Ishikawa (cell line): ENCODE results near the gene LSMEM2.

Experiments used
- CEBPB ChIP-seq: IDR thresholded peaks from 2 replicates; pipeline ENCODE4 v1.6.1; 2012
- CREB1 ChIP-seq: IDR thresholded peaks from 2 replicates; pipeline ENCODE4 v1.6.1; 2012; ENCODE audit warnings: low read depth
- EGR1 ChIP-seq: IDR thresholded peaks from 2 replicates; pipeline ENCODE4 v1.6.1; 2012
- EP300 ChIP-seq: IDR thresholded peaks from 2 replicates; pipeline ENCODE4 v1.6.1; 2012; ENCODE audit warnings: borderline replicate concordance
- FOXM1 ChIP-seq: IDR thresholded peaks from 2 replicates; pipeline ENCODE4 v1.6.1; 2012; ENCODE audit warnings: low read depth, borderline replicate concordance
- NFIC ChIP-seq: IDR thresholded peaks from 2 replicates; pipeline ENCODE4 v1.6.1; 2012
- RAD21 ChIP-seq: IDR thresholded peaks from 2 replicates; pipeline ENCODE4 v1.6.1; 2012; ENCODE audit warnings: low read depth
- TAF1 ChIP-seq: IDR thresholded peaks from 2 replicates; pipeline ENCODE4 v1.6.1; 2012; ENCODE audit warnings: low read depth, mild to moderate bottlenecking
- TCF12 ChIP-seq: IDR thresholded peaks from 2 replicates; pipeline ENCODE4 v1.6.1; 2012; ENCODE audit warnings: low read depth
- TEAD4 ChIP-seq: IDR thresholded peaks from 2 replicates; pipeline ENCODE4 v1.6.1; 2012
- YY1 ChIP-seq: IDR thresholded peaks from 2 replicates; pipeline ENCODE4 v1.6.1; 2012; ENCODE audit warnings: low read depth
- ZBTB7A ChIP-seq: IDR thresholded peaks from 2 replicates; pipeline ENCODE4 v1.6.1; 2012; ENCODE audit warnings: low read depth
- TF ChIP-seq, protein P1 (sequence below): IDR thresholded peaks from 2 replicates; pipeline ENCODE4 v1.6.1; 2012
- TF ChIP-seq, protein P2 (sequence below): IDR thresholded peaks from 2 replicates; pipeline ENCODE4 v1.6.1; 2012; ENCODE audit warnings: low read depth, mild to moderate bottlenecking
- TF ChIP-seq, protein P3 (sequence below): IDR thresholded peaks from 2 replicates; pipeline ENCODE4 v1.6.1; 2012

Gene LSMEM2

DNA sequence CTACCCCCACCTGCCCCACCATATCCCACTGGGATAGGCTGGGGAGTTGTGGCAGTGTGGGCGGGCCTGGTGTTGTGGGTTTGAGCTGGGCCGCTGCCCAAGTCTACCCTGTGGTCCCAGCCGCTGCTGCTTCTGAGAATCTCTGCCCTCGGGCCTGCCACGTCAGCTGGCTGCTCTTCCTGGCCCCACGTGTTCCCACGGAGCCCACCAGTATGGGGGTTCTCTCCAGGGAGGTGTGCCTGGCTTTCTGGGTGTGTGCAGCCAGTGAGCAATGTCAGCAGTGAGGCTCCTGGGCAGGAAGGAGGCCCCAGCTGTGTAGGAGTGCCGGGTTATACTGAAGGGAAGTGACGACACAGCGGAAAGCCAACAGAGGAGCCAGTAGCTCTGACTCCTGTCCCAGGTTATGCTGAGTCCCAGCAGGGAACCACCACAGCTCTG, 32.4 kb upstream of the LSMEM2 start:
- TF ChIP-seq NFIC (no peak), CREB1 (no peak), RAD21 (no peak), EP300 (no peak), TCF12 (no peak), CEBPB (no peak), FOXM1 (no peak), YY1 (no peak), TAF1 (no peak), EGR1 (no peak), ZBTB7A (no peak), TEAD4 (no peak)
- TF ChIP-seq, protein P1, sequence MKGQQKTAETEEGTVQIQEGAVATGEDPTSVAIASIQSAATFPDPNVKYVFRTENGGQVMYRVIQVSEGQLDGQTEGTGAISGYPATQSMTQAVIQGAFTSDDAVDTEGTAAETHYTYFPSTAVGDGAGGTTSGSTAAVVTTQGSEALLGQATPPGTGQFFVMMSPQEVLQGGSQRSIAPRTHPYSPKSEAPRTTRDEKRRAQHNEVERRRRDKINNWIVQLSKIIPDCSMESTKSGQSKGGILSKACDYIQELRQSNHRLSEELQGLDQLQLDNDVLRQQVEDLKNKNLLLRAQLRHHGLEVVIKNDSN, result no peak
- TF ChIP-seq, protein P2, sequence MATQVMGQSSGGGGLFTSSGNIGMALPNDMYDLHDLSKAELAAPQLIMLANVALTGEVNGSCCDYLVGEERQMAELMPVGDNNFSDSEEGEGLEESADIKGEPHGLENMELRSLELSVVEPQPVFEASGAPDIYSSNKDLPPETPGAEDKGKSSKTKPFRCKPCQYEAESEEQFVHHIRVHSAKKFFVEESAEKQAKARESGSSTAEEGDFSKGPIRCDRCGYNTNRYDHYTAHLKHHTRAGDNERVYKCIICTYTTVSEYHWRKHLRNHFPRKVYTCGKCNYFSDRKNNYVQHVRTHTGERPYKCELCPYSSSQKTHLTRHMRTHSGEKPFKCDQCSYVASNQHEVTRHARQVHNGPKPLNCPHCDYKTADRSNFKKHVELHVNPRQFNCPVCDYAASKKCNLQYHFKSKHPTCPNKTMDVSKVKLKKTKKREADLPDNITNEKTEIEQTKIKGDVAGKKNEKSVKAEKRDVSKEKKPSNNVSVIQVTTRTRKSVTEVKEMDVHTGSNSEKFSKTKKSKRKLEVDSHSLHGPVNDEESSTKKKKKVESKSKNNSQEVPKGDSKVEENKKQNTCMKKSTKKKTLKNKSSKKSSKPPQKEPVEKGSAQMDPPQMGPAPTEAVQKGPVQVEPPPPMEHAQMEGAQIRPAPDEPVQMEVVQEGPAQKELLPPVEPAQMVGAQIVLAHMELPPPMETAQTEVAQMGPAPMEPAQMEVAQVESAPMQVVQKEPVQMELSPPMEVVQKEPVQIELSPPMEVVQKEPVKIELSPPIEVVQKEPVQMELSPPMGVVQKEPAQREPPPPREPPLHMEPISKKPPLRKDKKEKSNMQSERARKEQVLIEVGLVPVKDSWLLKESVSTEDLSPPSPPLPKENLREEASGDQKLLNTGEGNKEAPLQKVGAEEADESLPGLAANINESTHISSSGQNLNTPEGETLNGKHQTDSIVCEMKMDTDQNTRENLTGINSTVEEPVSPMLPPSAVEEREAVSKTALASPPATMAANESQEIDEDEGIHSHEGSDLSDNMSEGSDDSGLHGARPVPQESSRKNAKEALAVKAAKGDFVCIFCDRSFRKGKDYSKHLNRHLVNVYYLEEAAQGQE, result no peak
- TF ChIP-seq, protein P3, sequence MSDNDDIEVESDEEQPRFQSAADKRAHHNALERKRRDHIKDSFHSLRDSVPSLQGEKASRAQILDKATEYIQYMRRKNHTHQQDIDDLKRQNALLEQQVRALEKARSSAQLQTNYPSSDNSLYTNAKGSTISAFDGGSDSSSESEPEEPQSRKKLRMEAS, result no peak

DNA sequence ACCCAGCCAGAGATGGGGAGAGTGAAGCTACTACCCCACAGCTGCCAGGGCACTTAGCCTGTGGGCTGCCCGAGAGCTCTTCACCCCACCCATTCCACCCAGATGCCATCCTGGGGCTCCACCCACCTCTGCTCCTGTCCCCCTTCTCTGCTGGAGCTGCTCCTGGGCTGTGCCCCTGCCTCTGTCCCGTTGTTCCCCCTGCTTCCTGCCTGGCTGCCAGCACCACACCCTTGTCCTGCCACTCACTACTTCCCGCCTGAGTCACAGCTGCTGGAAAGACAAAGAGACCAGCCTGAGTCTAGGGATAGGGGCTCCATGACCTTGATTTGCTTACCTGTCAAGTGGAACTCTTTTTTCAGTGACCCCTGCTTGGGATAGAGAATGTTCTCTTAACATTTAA, 30.5 kb upstream of the LSMEM2 start:
- TF ChIP-seq EP300 (no peak), TAF1 (no peak), RAD21 (no peak), CEBPB (no peak), EGR1 (no peak), NFIC (no peak), TEAD4 (no peak), TCF12 (no peak), FOXM1 (no peak), YY1 (no peak), CREB1 (no peak), ZBTB7A (no peak)
- TF ChIP-seq, protein P1, result no peak
- TF ChIP-seq, protein P2, result no peak
- TF ChIP-seq, protein P3, result no peak

DNA sequence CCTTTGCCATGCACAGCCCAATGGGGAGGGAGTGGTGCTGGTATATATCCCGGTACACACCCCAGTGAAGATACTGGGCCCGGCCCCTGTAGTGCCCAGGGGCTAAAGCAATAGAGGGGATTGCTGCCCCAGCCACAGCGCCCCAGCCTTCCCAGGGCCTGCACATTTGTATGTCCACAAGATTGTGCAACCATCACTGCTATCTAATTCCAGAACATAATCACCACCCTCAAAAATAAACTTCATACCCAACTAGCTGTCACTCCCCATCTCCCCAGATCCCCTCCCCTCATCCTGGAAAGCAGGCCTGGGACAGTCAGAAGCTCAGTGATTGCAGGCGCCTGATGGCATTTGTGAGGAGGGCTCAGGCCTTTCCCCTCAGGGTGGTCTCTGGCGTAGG, 29.4 kb upstream of the LSMEM2 start:
- TF ChIP-seq NFIC (no peak), TAF1 (no peak)

DNA sequence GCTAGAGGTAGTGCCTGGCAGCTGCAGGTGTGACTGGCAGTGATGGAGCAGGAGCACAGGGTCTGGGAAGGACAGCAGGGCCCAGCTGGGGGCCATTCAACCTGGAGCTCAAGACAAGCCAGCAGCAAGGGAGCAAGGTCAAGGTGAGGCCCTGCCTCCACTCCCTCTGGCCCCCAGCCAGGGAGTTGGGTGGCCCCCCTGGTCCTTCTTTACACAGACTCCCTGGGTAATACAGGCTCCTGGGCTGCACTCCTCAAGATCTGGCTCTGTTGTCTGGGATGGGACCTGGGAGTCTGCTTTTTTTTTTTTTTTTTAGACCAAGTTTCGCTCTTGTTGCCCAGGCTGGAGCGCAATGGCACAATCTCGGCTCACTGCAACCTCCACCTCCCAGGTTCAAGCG, 28.4 kb upstream of the LSMEM2 start:
- TF ChIP-seq, protein P1, result no peak
- TF ChIP-seq TAF1, result no peak

DNA sequence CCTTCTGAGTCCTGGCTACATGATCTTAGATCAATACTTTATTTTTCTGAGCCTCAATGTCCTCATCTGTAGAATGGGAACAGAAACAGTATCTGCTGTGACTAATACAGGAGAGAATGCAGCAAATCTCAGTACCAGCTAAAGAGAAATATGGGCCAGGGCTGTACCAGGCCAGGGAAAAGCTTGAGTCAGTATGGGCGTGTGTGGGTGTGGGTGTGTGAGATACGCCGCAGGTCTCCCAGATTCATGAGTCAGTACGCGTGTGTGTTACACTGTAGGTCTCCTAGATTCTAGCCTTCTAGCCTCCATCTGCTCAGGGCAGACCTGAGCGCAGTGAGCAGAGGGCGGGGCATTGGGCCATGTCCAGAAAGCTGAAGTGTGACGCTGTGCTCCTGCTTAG, 27.7 kb upstream of the LSMEM2 start:
- TF ChIP-seq YY1 (no peak), CEBPB (no peak), TEAD4 (no peak), CREB1 (no peak), RAD21 (no peak)
- TF ChIP-seq, protein P2, result no peak
- TF ChIP-seq, protein P1, result no peak
